HTR-8/SVneo (cell line): ENCODE data around the gene MLH1.
"Not testable (repeated sequence)": the region's sequence is repeated elsewhere in the genome, so short reads cannot be mapped to it uniquely, and the experiment has no call there.

ENCODE experiments used
- DNase-seq: peaks from one replicate; pipeline ENCODE4 v3.0.0; 2011; ENCODE audit warnings: low spot score, mixed read lengths; ENCODE audit not compliant: insufficient read length
- FAIRE-seq: peaks from 2 replicates; lab custom pipeline; 2011; peaks lifted over from hg19 to GRCh38; lab: Jason Lieb, UNC

The MLH1 gene

DNA sequence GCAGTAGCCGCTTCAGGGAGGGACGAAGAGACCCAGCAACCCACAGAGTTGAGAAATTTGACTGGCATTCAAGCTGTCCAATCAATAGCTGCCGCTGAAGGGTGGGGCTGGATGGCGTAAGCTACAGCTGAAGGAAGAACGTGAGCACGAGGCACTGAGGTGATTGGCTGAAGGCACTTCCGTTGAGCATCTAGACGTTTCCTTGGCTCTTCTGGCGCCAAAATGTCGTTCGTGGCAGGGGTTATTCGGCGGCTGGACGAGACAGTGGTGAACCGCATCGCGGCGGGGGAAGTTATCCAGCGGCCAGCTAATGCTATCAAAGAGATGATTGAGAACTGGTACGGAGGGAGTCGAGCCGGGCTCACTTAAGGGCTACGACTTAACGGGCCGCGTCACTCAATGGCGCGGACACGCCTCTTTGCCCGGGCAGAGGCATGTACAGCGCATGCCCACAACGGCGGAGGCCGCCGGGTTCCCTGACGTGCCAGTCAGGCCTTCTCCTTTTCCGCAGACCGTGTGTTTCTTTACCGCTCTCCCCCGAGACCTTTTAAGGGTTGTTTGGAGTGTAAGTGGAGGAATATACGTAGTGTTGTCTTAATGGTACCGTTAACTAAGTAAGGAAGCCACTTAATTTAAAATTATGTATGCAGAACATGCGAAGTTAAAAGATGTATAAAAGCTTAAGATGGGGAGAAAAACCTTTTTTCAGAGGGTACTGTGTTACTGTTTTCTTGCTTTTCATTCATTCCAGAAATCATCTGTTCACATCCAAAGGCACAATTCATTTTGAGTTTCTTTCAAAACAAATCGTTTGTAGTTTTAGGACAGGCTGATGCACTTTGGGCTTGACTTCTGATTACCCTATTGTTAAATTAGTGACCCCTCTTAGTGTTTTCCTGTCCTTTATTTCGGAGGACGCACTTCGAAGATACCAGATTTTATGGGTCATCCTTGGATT lies at the start of gene MLH1:
TSS of gene MLH1 (plus strand) at position 193 of the 958 bp plus-strand sequence. CDS start at position 223, 30 bp downstream.
- DNase-seq, result peak; percentile 98
- peak; percentile 96 for FAIRE-seq

DNA sequence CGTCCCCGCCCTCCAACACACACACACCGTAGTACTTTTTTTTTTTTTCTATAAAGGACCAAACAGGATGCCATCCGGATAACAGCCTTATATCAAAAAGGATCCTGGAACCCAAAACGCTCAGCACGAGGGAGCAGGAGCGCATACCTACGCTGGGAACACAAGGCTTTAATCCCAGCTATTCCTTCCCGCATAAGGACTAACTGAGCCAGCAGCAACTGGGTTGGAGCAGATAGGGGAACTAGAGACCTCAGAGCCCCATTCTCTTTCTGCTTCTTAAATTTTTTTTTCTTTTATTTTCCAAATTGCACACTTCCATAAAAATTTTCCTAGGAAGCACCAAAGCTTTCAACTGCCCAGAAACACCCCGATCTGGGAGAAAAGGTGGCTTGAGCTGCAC lies 49.7 kb upstream of the MLH1 start:
- FAIRE-seq, result no peak

DNA sequence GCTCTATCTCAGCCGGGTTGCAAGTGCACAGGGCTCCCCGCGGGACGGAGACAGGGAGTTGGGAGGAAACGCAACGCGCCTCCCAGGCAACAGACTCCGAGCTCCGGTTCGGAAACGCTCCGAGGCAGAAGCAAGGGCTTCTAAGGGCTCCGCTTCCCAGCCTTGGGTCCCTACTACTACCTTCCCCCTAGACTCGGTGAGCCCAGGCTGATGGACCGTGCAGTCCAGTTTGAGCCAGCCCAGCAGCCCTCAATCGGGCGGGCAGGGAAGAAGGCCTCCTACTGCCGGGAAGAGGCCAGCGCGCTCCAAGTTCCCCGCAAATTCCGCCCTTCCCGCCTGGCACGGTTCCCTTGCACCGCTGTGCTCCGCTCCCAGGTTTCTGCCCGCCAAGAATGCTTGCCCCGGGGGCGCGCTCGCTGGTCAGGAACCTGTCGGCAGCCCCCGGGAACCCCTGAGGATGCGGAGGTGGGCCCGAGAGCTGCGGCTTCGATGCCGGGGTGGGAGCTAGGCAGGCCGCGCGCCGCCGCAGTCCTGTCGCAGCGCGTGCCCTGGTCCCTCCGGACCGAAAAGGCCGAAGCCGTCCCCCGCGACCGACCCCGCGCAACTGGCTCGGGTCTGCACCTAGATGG lies 49.2 kb upstream of the MLH1 start:
- no peak for DNase-seq
- no peak for FAIRE-seq

More for the DNA sequence above, 49.7 kb upstream of the MLH1 start:
- DNase-seq, result no peak

DNA sequence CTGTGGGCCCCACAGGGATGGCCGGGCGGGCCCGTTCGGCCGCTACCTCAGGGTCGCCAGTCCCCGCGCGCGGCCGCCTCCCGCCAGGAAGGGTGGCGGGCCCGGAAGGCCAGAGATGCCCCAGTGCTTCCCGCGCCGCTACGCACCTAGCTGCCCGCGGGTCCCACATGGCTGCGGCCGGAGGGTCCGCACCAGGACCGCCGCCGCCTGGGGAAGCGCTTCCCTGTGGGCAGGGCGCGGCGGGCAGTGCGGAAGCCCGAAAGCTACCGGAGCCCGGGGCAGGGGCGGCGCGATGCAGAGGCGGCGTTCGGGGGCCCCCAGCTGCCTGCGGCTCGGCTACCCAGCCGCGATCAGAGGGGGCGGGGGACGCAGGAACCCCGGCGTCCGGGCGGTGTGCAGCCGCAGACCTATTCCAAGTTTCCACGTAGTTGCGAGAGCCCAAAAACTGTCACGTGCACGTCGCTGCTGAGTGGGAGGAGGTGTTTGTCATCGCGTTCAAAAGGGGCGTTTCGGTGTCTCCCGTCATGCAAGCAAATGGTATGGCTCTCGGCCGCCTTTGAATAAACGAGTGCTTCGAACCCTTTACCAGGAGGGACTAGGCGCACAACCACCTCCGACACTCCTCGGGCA lies 48.6 kb upstream of the MLH1 start, which contains the start of gene TRANK1:
TSS of gene TRANK1 (minus strand) at position 414 of the 630 bp plus-strand sequence. CDS start at position 169, 245 bp downstream.
- DNase-seq (no peak), FAIRE-seq (no peak)

DNA sequence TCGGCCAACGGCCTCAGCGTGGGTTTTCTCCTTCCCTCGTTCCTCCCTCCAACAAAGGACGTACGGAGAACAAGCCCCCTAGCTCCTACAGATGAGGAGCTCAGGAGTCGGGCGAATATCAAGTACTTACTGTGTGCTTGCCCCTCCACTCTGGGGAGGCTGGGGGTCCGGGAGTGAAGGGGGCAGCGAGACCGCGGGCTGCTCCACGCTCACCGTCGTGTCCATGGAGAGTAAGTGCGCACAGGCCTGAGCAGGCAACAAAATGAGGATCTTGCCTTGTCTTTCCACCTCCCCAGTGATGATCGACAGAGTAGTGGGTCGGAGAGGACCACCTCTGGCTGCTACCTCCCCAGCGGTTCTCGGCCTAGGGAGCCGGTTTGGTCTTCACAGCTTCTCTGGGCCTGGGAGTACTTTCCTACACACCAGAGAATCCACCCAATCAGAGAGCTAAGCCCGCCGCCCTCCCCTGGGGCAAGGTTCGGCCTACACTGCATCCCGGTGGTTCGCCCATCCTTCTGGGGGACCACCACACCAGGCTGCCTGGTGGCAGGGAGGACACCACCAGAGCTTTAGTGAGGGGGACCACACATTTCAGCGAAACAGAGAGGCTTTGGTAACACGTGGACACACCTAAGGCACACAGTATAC lies 47.9 kb upstream of the MLH1 start:
- no peak for DNase-seq

DNA sequence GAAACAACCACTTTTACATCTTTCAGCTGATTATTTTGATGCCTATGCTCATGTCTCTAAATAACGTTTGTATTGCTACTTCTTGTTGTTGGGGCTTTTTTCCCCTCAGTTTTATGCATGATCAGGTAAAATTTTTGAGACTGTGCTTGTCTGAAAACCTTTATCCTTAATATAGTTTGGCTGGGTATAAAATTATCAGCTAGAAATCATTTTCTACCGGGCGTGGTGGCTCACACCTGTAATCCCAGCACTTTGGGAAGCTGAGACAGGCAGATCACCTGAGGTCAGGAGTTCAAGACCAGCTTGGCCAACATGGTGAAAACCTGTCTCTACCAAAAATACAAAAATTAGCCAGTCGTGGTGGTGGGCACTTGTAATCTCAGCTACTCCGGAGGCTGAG lies 45.5 kb upstream of the MLH1 start:
- not testable (repeated sequence) for DNase-seq, FAIRE-seq

More for the DNA sequence above, 47.9 kb upstream of the MLH1 start:
- FAIRE-seq, result no peak

DNA sequence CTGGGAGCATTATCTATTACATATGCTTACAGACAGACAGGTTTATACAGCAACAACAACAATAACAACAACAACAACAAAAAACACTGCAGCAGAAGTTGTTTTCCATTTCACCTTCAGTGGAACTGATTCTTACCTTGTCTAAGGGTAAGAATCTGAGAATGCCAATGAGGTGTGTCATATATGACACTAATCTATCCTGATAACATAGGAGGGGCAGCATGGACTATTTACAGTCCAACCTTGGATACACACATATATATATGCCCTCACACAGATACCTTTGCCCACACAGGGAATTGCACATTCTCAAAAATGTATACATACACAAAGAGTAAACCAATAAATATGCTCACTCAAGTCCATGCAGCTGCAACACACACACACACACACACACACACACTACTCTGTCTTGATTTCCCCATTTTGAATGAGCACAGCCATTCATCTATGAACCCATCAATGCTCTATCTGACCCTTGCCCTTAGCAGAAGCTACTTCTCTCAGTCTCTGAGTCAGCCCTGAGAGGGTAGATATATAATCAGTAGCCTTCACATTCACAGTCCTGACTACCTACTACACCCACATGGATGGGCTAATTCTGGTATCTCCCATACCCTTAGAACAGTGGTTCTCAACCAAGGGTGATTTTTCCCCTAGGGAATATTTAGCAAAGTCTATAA lies 38.7 kb upstream of the MLH1 start:
- DNase-seq (no peak), FAIRE-seq (no peak)

DNA sequence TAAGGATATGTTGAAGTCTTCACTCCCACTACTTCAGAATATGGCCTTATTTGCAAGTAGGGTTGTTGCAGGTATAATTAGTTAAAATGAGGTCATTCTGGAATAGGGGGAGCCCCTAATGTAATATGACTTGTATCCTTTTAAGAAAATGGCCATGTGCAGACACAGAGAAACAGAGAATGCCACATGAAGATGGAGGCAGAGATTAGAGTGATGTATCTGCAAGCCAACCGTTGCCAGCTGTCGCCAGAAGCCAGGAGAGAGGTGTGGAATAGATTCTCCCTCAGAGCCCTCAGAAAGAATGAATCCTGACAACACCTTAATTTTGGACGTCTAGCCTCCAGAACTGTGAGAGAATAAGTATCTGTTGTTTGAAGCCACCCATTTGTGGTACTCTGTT lies 37.2 kb upstream of the MLH1 start:
- no peak for FAIRE-seq
- DNase-seq, result no peak

DNA sequence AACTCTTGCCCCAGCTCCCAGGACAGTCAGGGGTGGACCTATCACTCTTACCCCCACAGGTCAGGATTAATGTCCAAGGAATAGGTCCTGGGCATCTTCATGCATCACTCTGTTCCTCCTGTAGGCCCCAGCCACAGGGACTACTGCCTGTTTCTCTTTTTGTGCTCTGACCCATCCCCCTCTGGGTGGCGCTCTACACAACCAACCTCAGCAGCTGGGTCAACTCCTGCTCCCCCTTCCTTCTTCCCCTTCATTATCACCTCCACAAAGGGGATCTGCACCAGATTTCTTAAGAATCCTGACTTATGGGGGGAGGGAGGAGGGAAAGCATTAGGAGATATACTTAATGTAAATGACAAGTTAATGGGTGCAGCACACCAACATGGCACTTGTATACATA lies 36.3 kb upstream of the MLH1 start:
- FAIRE-seq (no peak), DNase-seq (no peak)

DNA sequence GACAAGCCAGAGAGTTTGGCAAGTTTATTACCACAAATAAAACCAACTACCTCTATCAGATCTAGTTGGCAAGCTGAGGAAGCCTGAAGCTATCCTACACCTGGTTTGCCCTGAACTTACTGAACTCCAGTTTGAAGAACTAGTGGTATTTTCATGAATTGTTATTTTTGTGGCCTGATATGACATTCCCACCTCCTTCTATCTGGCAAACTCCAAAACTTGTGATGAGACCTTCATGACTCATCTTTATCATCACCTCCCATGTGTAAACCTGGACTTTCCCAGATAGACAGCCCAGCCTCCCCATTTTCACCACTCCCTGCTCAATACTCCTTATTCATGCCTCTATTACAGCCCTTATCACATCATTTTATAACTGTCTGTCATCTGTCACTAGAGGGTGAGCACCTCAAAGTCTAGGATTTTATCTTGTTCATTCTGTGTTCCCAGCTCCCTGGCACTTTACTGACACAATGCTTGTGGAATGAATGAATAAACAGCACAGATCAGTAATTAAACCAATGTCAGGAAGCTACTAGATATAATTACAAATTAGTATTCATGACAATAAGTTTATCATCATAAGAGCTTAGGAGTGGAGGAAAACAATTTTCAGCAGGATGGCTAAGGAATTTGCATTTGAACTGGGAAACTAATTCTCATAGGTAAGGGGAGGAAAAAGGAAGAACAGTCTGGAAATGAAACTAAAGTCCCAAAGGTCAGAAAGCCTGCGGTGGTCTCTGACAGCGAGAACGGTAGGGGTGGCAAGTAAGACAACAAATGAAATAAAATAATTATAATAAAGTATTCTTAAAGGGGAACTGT lies 35.2 kb upstream of the MLH1 start:
- DNase-seq, result no peak
- FAIRE-seq, result no peak

DNA sequence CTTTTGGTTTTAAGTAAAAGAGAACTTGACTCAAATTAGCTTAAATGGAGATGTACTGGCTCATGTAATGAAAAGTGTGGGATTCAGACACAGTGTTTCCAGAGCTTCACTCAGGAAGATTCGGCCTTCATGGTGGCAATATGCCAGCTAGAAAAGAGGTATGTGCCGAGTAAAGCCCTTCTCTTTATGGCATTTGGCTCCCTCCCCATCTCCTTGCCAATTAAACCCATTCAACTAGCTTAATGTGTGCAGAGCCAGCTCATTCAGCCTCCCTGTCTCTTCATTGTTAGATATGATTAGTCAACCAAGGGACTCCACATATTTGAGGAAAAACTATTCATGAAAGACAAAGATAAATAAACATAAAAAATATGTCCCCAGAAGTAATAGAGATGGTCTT lies 33.5 kb upstream of the MLH1 start:
- FAIRE-seq (no peak), DNase-seq (no peak)

DNA sequence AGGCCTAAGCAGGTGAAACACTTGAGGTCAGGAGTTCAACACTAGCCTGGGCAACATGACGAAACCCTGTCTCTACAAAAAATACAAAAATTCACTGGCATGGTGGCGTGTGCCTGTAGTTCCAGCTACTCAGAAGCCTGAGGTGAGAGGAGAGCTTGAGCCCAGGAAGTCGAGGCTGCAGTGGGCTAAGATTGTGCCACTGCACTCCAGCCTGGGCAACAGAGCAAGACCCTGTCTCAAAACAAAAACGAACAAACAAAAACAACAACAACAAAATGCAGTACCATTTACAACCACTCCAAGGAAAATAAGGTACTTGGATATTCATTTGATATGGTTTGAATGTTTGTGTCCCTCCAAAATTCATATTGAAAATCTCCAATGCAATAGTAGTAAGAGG lies 32.8 kb upstream of the MLH1 start:
- DNase-seq, result no peak
- FAIRE-seq, result no peak

DNA sequence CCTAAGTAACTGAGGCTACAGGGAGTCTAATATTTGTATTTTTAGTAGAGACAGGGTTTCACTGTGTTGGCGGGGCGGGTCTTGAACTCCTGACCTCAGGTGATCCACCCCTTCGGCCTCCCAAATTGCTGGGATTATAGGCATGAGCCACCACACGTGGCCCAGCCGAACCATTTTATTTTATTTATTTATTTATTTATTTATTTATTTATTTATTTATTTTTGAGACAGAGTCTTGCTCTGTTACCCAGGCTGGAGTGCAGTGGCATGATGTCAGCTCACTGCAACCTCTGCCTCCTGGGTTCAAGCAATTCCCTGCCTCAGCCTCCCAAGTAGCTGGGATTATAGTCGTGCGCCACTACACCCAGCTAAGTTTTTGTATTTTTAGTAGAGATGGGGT lies 30.3 kb upstream of the MLH1 start:
- FAIRE-seq, DNase-seq: not testable (repeated sequence)

DNA sequence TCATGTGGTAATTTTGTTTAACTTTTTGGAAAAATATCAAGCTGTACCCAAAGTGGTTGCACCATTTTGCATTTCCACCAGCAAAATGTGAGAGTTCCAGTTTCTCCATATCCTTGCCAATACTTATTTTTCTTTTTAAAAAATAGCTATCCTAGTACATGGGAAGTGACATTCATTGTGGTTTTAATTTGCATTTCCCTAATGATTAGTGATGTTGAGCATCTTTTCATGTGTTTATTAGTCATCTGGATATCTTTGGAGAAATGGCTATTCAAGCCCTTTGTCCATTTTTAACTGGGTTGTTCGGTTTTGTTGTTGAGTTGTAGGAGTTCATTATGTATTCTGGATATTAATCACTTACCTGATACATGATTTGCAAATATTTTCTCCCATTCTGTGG lies 29.0 kb upstream of the MLH1 start:
- no peak for FAIRE-seq
- no peak for DNase-seq

DNA sequence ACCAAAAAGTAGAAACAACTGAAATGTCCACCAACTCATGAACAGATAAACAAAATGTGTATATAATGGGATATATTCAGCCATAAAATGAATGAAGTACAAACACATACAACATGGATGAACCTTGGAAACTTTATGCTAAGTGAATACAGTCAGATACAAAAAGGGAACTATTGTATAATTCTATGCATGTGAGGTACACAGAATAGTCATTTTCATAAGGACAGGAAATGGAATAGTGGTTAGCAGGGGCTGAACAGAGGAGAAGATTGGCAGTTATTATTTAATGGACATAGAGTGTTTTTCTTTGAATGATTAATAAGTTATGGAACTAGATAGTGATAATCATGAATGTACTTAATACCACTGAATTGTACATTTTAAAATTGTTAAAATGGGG lies 28.5 kb upstream of the MLH1 start:
- no peak for DNase-seq
- no peak for FAIRE-seq

DNA sequence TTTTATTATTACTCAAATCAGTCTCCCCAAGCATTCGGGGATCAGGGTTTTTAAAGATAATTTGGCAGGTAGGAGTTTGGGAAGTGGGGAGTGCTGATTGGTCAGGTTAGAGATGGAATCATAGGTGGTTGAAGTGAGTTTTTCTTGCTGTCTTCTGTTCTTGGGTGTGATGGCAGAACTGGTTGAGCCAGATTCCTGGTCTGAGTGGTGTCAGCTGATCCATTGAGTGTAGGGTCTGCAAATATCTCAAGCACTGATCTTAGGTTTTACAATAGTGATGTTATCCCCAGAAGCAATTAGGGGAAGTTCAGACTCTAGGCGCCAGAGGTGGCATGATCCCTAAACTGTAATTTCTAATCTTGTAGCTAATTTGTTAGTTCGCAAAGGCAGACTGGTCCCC lies 27.9 kb upstream of the MLH1 start:
- DNase-seq, result no peak
- no peak for FAIRE-seq

DNA sequence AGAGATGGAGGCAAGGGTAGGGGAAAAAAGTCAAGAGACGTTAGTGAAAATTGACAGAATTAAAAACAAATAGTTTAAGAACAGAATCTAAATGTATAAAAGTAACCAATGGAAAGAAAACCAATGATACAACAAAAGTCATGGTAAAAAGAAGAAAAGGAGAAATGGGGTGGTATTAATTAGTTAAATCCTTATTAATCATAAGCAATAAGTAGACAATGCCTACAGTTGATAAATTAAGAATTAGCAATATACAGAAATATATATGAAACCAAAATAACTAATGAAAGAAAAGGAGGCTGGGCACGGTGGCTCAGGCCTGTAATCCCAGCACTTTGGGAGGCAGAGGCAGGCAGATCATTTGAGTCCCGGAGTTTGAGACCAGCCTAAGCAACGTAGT lies 24.2 kb upstream of the MLH1 start:
- FAIRE-seq (no peak), DNase-seq (no peak)

DNA sequence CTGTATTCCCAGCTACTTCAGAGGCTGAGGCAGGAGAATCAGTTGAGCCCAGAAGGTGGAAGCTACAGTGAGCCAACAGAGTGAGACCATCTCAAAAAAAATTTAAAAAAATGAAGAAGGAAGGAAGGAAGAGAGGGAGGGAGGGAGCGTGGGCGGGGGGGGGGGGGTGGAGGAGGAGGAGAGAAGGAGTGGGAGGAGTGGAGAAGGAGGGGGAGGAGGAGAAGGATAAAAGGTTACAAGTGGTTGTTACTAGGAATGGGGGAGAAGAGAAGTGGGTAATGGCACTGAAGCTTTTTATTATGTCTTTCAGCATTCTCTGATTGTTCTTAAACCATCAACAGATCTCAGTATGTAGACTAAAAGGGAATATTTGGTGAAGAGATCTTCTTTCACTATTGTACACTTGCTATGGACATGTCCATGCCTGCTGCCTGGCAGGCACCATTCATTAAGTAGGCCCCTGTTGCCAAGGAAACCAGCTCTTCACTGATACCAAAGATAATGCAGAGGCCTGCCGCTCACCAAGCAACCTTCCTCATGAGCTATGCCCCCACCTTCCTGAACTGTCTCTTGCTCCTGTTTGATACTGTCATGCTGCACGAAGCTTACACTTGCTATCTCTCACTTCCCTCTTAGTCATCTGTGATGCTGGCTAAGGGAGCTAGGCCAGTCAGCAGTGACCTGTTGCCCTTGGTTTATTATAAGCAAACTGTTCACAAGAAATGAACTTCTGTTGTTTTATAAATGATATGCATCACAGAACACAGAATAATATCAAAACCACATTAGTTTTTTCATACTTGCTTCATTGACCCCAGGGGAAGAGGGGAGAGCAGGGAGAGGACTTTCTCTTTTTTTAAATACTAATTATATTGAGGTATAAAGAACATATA lies 23.5 kb upstream of the MLH1 start:
- FAIRE-seq, result no peak
- DNase-seq, result peak; percentile 46
